ENCODE data around the gene CDH4.

The CDH4 gene

GRCh38 chr20:61912665-61913422 lies 660.8 kb downstream of the CDH4 start:
- DNase-seq: no peak

- DNase-seq: no peak
These were observed 661.6 kb downstream of the CDH4 start for GRCh38 chr20:61913423-61914225.

GRCh38 chr20:61915101-61915500 lies 663.0 kb downstream of the CDH4 start:
- no peak for DNase-seq

- DNase-seq: no peak
These were observed 664.3 kb downstream of the CDH4 start for GRCh38 chr20:61916318-61916891.

GRCh38 chr20:61917474-61918145 lies 665.5 kb downstream of the CDH4 start:
- no peak for DNase-seq

GRCh38 chr20:61918548-61918947 lies 666.5 kb downstream of the CDH4 start:
- DNase-seq: no peak

GRCh38 chr20:61919239-61919638 lies 667.2 kb downstream of the CDH4 start:
- no peak for DNase-seq

GRCh38 chr20:61919675-61920365 lies 667.8 kb downstream of the CDH4 start:
- no peak for DNase-seq

- DNase-seq: no peak
These were observed 670.4 kb downstream of the CDH4 start for GRCh38 chr20:61922411-61922810.

GRCh38 chr20:61922936-61923335 lies 670.9 kb downstream of the CDH4 start:
- DNase-seq: no peak

- DNase-seq: no peak
These were observed 671.5 kb downstream of the CDH4 start for GRCh38 chr20:61923371-61924166.

- no peak for DNase-seq
These were observed 672.3 kb downstream of the CDH4 start for GRCh38 chr20:61924211-61924857.

GRCh38 chr20:61924858-61925554 lies 672.9 kb downstream of the CDH4 start:
- no peak for DNase-seq

GRCh38 chr20:61925555-61926252 lies 673.6 kb downstream of the CDH4 start:
- DNase-seq: no peak

- DNase-seq: no peak
These were observed 674.2 kb downstream of the CDH4 start for GRCh38 chr20:61926253-61926613.

- DNase-seq: no peak
These were observed 674.7 kb downstream of the CDH4 start for GRCh38 chr20:61926796-61927192.

GRCh38 chr20:61927193-61927825 lies 675.2 kb downstream of the CDH4 start:
- no peak for DNase-seq

- DNase-seq: no peak
These were observed 675.9 kb downstream of the CDH4 start for GRCh38 chr20:61927826-61928541.

- DNase-seq: no peak
These were observed 677.5 kb downstream of the CDH4 start for GRCh38 chr20:61929561-61929960.

Data from CD4-positive, alpha-beta T cell treated with Interleukin-15 for 1 hour (primary cell).